C4-2B (cell line): ENCODE measurements around the gene WDR82.

ENCODE experiments used
- CTCF ChIP-seq: fragments of 450-650 bp; conservative IDR thresholded peaks from 2 replicates; pipeline ENCODE4 v1.5.1; 2017; ENCODE audit warnings: mild to moderate bottlenecking
- ZFX ChIP-seq: fragments of 450-650 bp; IDR thresholded peaks from 2 replicates; pipeline ENCODE4 v1.6.1; 2017

GRCh38 chr3:52246728-52247408 lies 31.6 kb downstream of the WDR82 start:
- TF ChIP-seq CTCF = no peak
- TF ChIP-seq ZFX = no peak
